HG02642 (cell line): Measurements from ENCODE around the gene FIBCD1.
"Not testable (repeated sequence)": the region's sequence is repeated elsewhere in the genome, so short reads cannot be mapped to it uniquely, and the experiment has no call there.

Experiments used
- ATAC-seq: cut with Tn5 transposase; IDR thresholded peaks from one replicate; pipeline ENCODE4 v1.9.1; 2021; ENCODE audit warnings: mild to moderate bottlenecking; ENCODE audit not compliant: unreplicated experiment, poor library complexity

Gene FIBCD1

GRCh38 chr9:130974697-130975096, 35.6 kb upstream of the FIBCD1 start:
- no peak for ATAC-seq

GRCh38 chr9:130973686-130974281, 34.7 kb upstream of the FIBCD1 start:
- ATAC-seq: no peak

- ATAC-seq: no peak
Measured at GRCh38 chr9:130972957-130973685, 34.1 kb upstream of the FIBCD1 start.

GRCh38 chr9:130972277-130972956, 33.4 kb upstream of the FIBCD1 start:
- ATAC-seq: no peak

GRCh38 chr9:130971294-130971849, 32.3 kb upstream of the FIBCD1 start:
- ATAC-seq: no peak

- ATAC-seq: no peak
Measured at GRCh38 chr9:130970855-130971254, 31.8 kb upstream of the FIBCD1 start.

- ATAC-seq: no peak
Measured at GRCh38 chr9:130970052-130970451, 31.0 kb upstream of the FIBCD1 start.

GRCh38 chr9:130965680-130966079, 26.6 kb upstream of the FIBCD1 start:
- ATAC-seq: no peak

GRCh38 chr9:130963916-130964315, 24.9 kb upstream of the FIBCD1 start:
- no peak for ATAC-seq

- no peak for ATAC-seq
Measured at GRCh38 chr9:130963337-130963908, 24.4 kb upstream of the FIBCD1 start.

- no peak for ATAC-seq
Measured at GRCh38 chr9:130962418-130963316, 23.6 kb upstream of the FIBCD1 start.

- no peak for ATAC-seq
Measured at GRCh38 chr9:130961511-130962300, 22.7 kb upstream of the FIBCD1 start.

GRCh38 chr9:130960522-130961378, 21.7 kb upstream of the FIBCD1 start:
- ATAC-seq: no peak

GRCh38 chr9:130959809-130960334, 20.8 kb upstream of the FIBCD1 start:
- no peak for ATAC-seq

GRCh38 chr9:130958564-130958963, 19.5 kb upstream of the FIBCD1 start:
- not testable (repeated sequence) for ATAC-seq

- no peak for ATAC-seq
Measured at GRCh38 chr9:130957451-130958203, 18.6 kb upstream of the FIBCD1 start.
